Lower lobe of right lung (tissue), 2 donors: ENCODE measurements around the gene GSE1. TPM values are rescaled to one million over a fixed set of nuclear protein-coding genes. Genes with fewer than 3 reads are reported as not detected.
"Not testable (repeated sequence)": the region's sequence is repeated elsewhere in the genome, so short reads cannot be mapped to it uniquely, and the experiment has no call there.

Experiments used
- ATAC-seq, 2 donors: fragments of 200-7000 bp; cut with Tn5 transposase; one replicate each; pipeline ENCODE4 v1.9.1; 2020 to 2022; ENCODE audit warnings: mild to moderate bottlenecking in 2 of 2, moderate library complexity in 2 of 2
- DNase-seq: peaks from one replicate; pipeline ENCODE4 v3.0.0-alpha.2; 2020
- H3K27ac ChIP-seq: fragments of 200-600 bp; one replicate; pipeline ENCODE4 v1.8.0; 2022
- H3K27me3 ChIP-seq: fragments of 200-600 bp; one replicate; pipeline ENCODE4 v1.8.0; 2022; ENCODE audit warnings: low read depth
- H3K36me3 ChIP-seq: fragments of 200-600 bp; one replicate; pipeline ENCODE4 v1.8.0; 2022; ENCODE audit warnings: mild to moderate bottlenecking
- H3K4me1 ChIP-seq: fragments of 200-600 bp; one replicate; pipeline ENCODE4 v1.8.0; 2022
- H3K4me3 ChIP-seq: fragments of 200-600 bp; one replicate; pipeline ENCODE4 v1.8.0; 2022; ENCODE audit warnings: mild to moderate bottlenecking
- H3K9me3 ChIP-seq: fragments of 200-600 bp; one replicate; pipeline ENCODE4 v1.8.0; 2022
- intact Hi-C: fragments of 100-400 bp; cut with DNase I; formaldehyde crosslinking; loops from one replicate; pipeline ENCODE4 v1.11.0; 2022
- total RNA-seq: library from RNA; stranded (reverse); fragmentation: NEBNext Ultra II Directional; extraction: Animal tissue kit (Norgen Biotek cat#: 25700); gene quantifications from one replicate; pipeline ENCODE4 v1.2.1, GENCODE V29; 2021
- TF ChIP-seq, protein P1 (sequence below): fragments of 200-600 bp; IDR thresholded peaks from one replicate; pipeline ENCODE4 v1.8.0; 2022; ENCODE audit warnings: antibody characterized with exemption, mild to moderate bottlenecking
- donor health status: DM: no; HTN: yes; CAD: no; lungs with severe emphysema.

Gene GSE1
- total RNA-seq, 1 donor from 2014 or later = 85.2 TPM

GRCh38 chr16:85589688-85590505 is 23.2 kb upstream of the GSE1 start:
- Histone ChIP-seq H3K9me3 (no peaks in the 10 kb centered on the region), H3K27ac (no peak overlapping the region), H3K4me3 (no peak overlapping the region), H3K36me3 (peaks cover 5% of the 10 kb centered on the region), H3K27me3 (no peaks in the 10 kb centered on the region), H3K4me1 (peaks cover 10% of the 10 kb centered on the region)
- DNase-seq (no peak), ATAC-seq (no peak)
- TF ChIP-seq, protein P1, sequence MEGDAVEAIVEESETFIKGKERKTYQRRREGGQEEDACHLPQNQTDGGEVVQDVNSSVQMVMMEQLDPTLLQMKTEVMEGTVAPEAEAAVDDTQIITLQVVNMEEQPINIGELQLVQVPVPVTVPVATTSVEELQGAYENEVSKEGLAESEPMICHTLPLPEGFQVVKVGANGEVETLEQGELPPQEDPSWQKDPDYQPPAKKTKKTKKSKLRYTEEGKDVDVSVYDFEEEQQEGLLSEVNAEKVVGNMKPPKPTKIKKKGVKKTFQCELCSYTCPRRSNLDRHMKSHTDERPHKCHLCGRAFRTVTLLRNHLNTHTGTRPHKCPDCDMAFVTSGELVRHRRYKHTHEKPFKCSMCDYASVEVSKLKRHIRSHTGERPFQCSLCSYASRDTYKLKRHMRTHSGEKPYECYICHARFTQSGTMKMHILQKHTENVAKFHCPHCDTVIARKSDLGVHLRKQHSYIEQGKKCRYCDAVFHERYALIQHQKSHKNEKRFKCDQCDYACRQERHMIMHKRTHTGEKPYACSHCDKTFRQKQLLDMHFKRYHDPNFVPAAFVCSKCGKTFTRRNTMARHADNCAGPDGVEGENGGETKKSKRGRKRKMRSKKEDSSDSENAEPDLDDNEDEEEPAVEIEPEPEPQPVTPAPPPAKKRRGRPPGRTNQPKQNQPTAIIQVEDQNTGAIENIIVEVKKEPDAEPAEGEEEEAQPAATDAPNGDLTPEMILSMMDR = no peak
- intact Hi-C loops = no loop called here

DNA sequence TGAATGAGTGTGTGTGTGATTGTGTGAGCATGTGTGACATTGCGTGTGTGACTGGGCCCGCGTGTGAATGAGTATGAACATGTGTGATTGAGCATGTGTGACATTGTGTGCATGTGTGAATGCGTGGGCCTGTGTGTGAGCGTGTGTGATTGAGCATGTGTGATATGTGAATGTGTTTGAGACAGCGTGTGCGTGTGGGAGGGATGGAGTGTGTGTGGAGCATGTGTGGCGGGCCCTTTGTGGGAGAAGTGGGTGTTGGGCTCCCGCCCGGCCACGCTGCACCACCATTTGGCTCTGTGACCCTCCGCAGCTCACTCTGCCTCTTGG is 22.7 kb upstream of the GSE1 start:
- Histone ChIP-seq H3K27me3 (no peaks in the 10 kb centered on the region), H3K9me3 (no peaks in the 10 kb centered on the region), H3K4me3 (no peak overlapping the region), H3K4me1 (peaks cover 10% of the 10 kb centered on the region), H3K36me3 (peaks cover 2% of the 10 kb centered on the region), H3K27ac (no peak overlapping the region)
- TF ChIP-seq, protein P1 = no peak
- ATAC-seq (no peak), DNase-seq (no peak)
- intact Hi-C loops = no loop called here

DNA sequence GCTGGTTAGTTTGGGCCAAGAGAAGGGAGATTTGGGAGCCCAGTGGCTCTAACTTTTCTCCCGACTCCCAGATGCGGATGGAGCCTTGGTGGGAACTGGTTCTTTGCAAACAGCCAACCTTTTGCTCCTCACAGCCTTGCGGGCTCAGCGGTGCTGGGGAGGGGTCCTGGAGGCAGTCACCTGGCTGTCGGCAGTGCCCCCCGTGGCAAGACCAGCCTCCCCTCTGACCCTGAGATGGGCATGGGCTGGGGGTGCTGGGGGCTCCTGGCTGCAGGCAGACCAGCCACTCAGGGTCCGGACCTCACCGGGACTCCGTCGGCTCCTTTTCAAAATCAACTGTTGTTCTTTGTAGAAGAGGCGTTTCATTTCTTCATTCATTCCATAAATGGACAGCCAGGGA is 21.7 kb upstream of the GSE1 start:
- no peak for ATAC-seq
- intact Hi-C loops = no loop called here
- no peak overlapping the region for H3K4me3 ChIP-seq
- no peak overlapping the region for H3K27ac ChIP-seq
- TF ChIP-seq, protein P1 = no peak
- H3K9me3 ChIP-seq = no peaks in the 10 kb centered on the region
- no peak for DNase-seq
- H3K36me3 ChIP-seq = no peaks in the 10 kb centered on the region
- H3K4me1 ChIP-seq = peaks cover 6% of the 10 kb centered on the region
- H3K27me3 ChIP-seq = no peaks in the 10 kb centered on the region

- H3K9me3 ChIP-seq, DNase-seq, H3K36me3 ChIP-seq, H3K4me3 ChIP-seq, intact Hi-C loops, ATAC-seq, H3K27ac ChIP-seq, H3K4me1 ChIP-seq, H3K27me3 ChIP-seq: not testable (repeated sequence)
Measured at GRCh38 chr16:85592277-85592676, 20.8 kb upstream of the GSE1 start.

- TF ChIP-seq, protein P1 = no peak
- ATAC-seq = no peak
- no peak overlapping the region for H3K27ac ChIP-seq
Measured at GRCh38 chr16:85592700-85593493, 20.2 kb upstream of the GSE1 start.

More at GRCh38 chr16:85592700-85593493, 20.2 kb upstream of the GSE1 start:
- no peak for DNase-seq
- Histone ChIP-seq H3K27me3 (no peaks in the 10 kb centered on the region), H3K9me3 (no peaks in the 10 kb centered on the region), H3K4me1 (peaks cover 6% of the 10 kb centered on the region), H3K36me3 (no peaks in the 10 kb centered on the region), H3K4me3 (no peak overlapping the region)
- intact Hi-C loops = no loop called here
